ENCODE results near the gene EHMT1.
A peak's percentile ranks its signal among the peaks of the same experiment; 100 is the strongest.
"Not testable (repeated sequence)": the region's sequence is repeated elsewhere in the genome, so short reads cannot be mapped to it uniquely, and the experiment has no call there.

The EHMT1 gene

DNA sequence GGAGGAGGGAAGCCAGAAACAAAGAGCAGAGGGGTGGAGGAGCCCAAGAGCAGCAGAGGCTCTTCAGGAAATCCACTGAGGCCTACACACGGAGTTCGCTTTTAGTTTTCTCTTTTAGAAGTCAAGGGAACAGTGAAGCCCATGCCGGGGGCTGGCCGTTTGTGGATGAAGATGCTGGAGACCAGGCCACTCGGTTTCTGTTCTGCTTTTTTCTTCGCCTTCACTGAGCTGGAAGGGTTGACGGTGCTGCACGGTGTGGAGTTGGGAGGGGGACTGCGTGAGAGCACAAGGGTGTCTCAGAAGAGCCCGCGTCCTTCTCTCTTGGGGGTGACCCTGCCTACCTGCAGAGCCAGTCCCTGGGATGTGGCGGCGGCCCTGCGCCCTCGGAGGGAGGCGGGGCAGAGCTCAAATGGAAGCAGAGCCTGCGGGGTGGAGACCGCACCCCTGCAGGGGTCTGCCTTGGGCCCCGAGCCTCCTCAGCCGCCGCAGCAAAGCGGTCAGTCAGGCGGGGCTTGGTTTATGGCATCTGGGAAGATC, 190.3 kb downstream of the EHMT1 start:
- TF ChIP-seq, protein P1, sequence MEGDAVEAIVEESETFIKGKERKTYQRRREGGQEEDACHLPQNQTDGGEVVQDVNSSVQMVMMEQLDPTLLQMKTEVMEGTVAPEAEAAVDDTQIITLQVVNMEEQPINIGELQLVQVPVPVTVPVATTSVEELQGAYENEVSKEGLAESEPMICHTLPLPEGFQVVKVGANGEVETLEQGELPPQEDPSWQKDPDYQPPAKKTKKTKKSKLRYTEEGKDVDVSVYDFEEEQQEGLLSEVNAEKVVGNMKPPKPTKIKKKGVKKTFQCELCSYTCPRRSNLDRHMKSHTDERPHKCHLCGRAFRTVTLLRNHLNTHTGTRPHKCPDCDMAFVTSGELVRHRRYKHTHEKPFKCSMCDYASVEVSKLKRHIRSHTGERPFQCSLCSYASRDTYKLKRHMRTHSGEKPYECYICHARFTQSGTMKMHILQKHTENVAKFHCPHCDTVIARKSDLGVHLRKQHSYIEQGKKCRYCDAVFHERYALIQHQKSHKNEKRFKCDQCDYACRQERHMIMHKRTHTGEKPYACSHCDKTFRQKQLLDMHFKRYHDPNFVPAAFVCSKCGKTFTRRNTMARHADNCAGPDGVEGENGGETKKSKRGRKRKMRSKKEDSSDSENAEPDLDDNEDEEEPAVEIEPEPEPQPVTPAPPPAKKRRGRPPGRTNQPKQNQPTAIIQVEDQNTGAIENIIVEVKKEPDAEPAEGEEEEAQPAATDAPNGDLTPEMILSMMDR (IDR thresholded peaks at IDR 0.05; ENCODE audit: poor library complexity, severe bottlenecking): no peak

DNA sequence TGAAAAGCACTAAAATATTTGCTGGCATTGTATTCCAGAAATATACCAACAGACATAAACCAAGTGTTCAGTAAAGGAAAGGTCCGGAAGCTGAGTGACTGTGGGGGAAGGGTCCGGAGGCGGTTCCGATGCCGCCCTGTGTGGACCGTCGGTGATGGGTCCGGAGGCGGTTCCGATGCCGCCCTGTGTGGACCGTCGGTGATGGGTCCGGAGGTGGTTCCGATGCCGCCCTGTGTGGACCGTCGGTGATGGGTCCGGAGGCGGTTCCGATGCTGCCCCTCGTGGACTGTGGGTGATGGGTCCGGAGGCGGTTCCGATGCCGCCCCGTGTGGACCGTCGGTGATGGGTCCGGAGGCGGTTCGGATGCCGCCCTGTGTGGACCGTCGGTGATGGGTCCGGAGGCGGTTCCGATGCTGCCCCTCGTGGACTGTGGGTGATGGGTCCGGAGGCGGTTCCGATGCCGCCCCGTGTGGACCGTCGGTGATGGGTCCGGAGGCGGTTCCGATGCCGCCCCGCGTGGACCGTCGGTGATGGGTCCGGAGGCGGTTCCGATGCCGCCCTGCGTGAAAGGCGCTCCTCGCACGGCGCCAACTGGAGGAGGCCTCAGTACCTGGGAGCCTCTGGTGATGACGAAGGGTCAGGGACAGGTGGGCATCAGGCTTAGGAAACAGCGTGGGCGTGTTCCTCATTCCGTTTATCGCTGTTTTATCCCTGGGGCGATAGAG, 191.1 kb downstream of the EHMT1 start:
- H3K36me3 ChIP-seq (ENCODE audit: low read depth): peaks cover 13% of the 10 kb centered on the region
- H3K27me3 ChIP-seq (ENCODE audit: insufficient read depth, poor library complexity, severe bottlenecking); ATAC-seq (ENCODE audit: low read depth); H3K27ac ChIP-seq (ENCODE audit: poor library complexity, severe bottlenecking); DNase-seq (ENCODE audit: low spot score); H3K9me3 ChIP-seq (ENCODE audit: severe bottlenecking); H3K4me1 ChIP-seq (ENCODE audit: insufficient read depth, poor library complexity, severe bottlenecking); H3K4me3 ChIP-seq (ENCODE audit: severe bottlenecking): not testable (repeated sequence)

More for the DNA sequence above, 190.3 kb downstream of the EHMT1 start:
- H3K36me3 ChIP-seq (ENCODE audit: low read depth): peaks cover 13% of the 10 kb centered on the region
- H3K27me3 ChIP-seq (ENCODE audit: insufficient read depth, poor library complexity, severe bottlenecking): no peaks in the 10 kb centered on the region
- ATAC-seq (ENCODE audit: low read depth) (no peak), DNase-seq (ENCODE audit: low spot score) (no peak)
- no peak overlapping the region for H3K4me3 ChIP-seq (ENCODE audit: severe bottlenecking)
- no peaks in the 10 kb centered on the region for H3K4me1 ChIP-seq (ENCODE audit: insufficient read depth, poor library complexity, severe bottlenecking)
- H3K27ac ChIP-seq (ENCODE audit: poor library complexity, severe bottlenecking): no peak overlapping the region
- no peaks in the 10 kb centered on the region for H3K9me3 ChIP-seq (ENCODE audit: severe bottlenecking)

DNA sequence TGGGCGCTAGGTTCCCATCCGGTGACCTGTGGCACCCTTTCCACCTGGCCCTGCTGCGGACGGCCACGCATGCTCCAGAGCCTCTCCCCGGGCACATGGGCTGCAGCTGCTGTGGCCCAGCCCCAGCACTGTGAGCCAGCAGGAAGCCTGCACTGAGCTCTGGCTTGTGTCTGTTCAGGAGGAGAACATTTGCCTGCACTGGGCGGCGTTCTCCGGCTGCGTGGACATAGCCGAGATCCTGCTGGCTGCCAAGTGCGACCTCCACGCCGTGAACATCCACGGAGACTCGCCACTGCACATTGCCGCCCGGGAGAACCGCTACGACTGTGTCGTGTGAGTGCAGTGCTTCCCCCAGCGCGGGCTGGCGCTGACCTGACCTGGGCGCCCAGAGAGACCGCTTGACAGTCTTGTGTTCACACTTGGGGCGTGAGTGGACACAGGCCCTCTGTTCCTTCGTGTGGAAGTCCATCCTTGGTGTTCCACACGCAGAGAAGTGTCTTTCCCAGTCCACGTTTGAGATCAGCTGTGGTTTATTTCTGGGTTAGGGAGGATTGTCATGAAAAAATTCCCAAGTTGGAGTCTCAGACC, 192.6 kb downstream of the EHMT1 start:
- DNase-seq (ENCODE audit: low spot score) (peak; percentile 54), ATAC-seq (ENCODE audit: low read depth) (no peak)
- Histone ChIP-seq H3K4me3 (ENCODE audit: severe bottlenecking) (no peak overlapping the region), H3K36me3 (ENCODE audit: low read depth) (peaks cover 22% of the 10 kb centered on the region), H3K27me3 (ENCODE audit: insufficient read depth, poor library complexity, severe bottlenecking) (no peaks in the 10 kb centered on the region), H3K9me3 (ENCODE audit: severe bottlenecking) (no peaks in the 10 kb centered on the region), H3K27ac (ENCODE audit: poor library complexity, severe bottlenecking) (no peak overlapping the region), H3K4me1 (ENCODE audit: insufficient read depth, poor library complexity, severe bottlenecking) (no peaks in the 10 kb centered on the region)
- TF ChIP-seq, protein P1 (IDR thresholded peaks at IDR 0.05; ENCODE audit: poor library complexity, severe bottlenecking): no peak

DNA sequence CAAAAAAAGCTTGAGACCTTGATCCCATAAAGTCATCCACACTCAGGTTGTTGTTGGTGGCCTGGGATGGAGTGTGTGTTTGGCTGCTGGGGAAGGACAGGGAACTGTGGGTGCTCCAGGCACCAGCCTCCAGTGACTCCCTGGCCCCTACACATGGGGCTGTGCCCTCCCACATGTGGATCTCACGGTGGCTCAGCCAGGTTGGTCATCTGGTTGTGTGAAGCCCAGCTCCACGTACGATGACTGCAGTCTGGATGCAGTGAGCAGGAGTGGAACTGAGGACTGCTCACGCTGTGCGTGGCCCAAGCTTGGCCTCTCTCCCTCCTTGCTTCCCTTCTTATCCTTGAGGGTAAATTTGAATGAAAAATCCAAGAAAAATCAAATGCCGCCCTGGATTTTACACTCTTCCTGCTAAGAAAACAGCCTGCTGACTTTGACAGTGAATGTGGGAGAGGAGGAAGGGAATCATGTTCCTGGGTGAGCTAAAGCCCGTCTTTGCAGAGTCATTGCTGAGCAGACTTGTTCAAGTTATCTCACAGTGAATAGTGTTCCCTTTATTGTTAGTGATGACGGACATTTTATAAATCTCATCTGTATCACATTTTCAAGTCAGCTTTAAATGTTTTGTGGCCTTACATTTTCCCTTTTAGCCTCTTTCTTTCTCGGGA, 193.7 kb downstream of the EHMT1 start:
- TF ChIP-seq, protein P1 (IDR thresholded peaks at IDR 0.05; ENCODE audit: poor library complexity, severe bottlenecking): no peak
- H3K36me3 ChIP-seq (ENCODE audit: low read depth): peaks cover 28% of the 10 kb centered on the region
- H3K9me3 ChIP-seq (ENCODE audit: severe bottlenecking): no peaks in the 10 kb centered on the region
- H3K27me3 ChIP-seq (ENCODE audit: insufficient read depth, poor library complexity, severe bottlenecking): no peaks in the 10 kb centered on the region
- H3K4me3 ChIP-seq (ENCODE audit: severe bottlenecking): no peak overlapping the region
- DNase-seq (ENCODE audit: low spot score): peak; percentile 19
- H3K27ac ChIP-seq (ENCODE audit: poor library complexity, severe bottlenecking): no peak overlapping the region
- H3K4me1 ChIP-seq (ENCODE audit: insufficient read depth, poor library complexity, severe bottlenecking): no peaks in the 10 kb centered on the region
- no peak for ATAC-seq (ENCODE audit: low read depth)

DNA sequence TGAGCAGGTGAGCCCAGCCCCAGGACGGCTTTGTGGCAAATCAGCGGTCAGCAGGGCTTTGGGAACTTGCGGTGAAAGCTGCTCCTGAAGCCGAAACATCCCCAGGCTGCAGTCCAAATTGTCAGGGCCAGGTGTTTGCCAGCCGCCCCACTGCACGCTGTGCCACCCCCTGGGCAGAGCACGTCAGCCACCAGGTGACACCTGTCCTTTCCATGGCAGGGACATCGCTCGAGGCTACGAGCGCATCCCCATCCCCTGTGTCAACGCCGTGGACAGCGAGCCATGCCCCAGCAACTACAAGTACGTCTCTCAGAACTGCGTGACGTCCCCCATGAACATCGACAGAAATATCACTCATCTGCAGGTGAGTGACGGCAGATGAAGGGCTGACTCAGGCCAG, 194.4 kb downstream of the EHMT1 start:
- Histone ChIP-seq H3K27ac (ENCODE audit: poor library complexity, severe bottlenecking) (no peak overlapping the region), H3K9me3 (ENCODE audit: severe bottlenecking) (no peaks in the 10 kb centered on the region), H3K4me3 (ENCODE audit: severe bottlenecking) (no peak overlapping the region), H3K27me3 (ENCODE audit: insufficient read depth, poor library complexity, severe bottlenecking) (no peaks in the 10 kb centered on the region), H3K4me1 (ENCODE audit: insufficient read depth, poor library complexity, severe bottlenecking) (no peaks in the 10 kb centered on the region), H3K36me3 (ENCODE audit: low read depth) (peaks cover 30% of the 10 kb centered on the region)
- no peak for ATAC-seq (ENCODE audit: low read depth)
- DNase-seq (ENCODE audit: low spot score): peak; percentile 42
- TF ChIP-seq, protein P1 (IDR thresholded peaks at IDR 0.05; ENCODE audit: poor library complexity, severe bottlenecking): no peak

Data from RWPE2 (cell line).